D721Med (cell line): ENCODE results near the gene DLAT.

ENCODE experiments used
- DNase-seq: peaks from one replicate; pipeline ENCODE4 v3.0.0; 2011; ENCODE audit warnings: low spot score; ENCODE audit not compliant: insufficient read length
- FAIRE-seq: peaks from 2 replicates; lab custom pipeline; 2011; peaks lifted over from hg19 to GRCh38; lab: Jason Lieb, UNC
- CTCF ChIP-seq: IDR thresholded peaks from 2 replicates; pipeline ENCODE4 v1.5.1; 2012; ENCODE audit warnings: mild to moderate bottlenecking, control low read depth; ENCODE audit not compliant: insufficient read depth; ENCODE audit errors: missing control alignments

DLAT gene

GRCh38 chr11:112106070-112106469, 80.9 kb downstream of the DLAT start:
- no peak for DNase-seq
- FAIRE-seq, result no peak
- TF ChIP-seq CTCF, result no peak
